Subcutaneous adipose tissue (tissue), 4 donors: ENCODE results near the gene CD83. TPM values are rescaled to one million over a fixed set of nuclear protein-coding genes. Genes with fewer than 3 reads are reported as not detected.

Experiments
- CTCF ChIP-seq: fragments of 450-650 bp; IDR thresholded peaks from one replicate; pipeline ENCODE4 v1.5.1; 2016; ENCODE audit warnings: low read depth, mild to moderate bottlenecking, control low read depth, antibody characterized with exemption, moderate library complexity
- small RNA-seq: library from RNA; depleted of rRNA; stranded (forward); fragments of <200 nt; gene quantifications from one replicate; pipeline ENCODE3, GENCODE V24; 2016
- total RNA-seq, 4 donors: library from RNA; depleted of rRNA; stranded (reverse); fragments of >200 nt; gene quantifications; one replicate each; pipeline ENCODE4 v1.1.0, GENCODE V29; 2016

The CD83 gene
- total RNA-seq, 4 donors from 2014 or later, result 3.2 to 30.1 (median 4.8) TPM

DNA sequence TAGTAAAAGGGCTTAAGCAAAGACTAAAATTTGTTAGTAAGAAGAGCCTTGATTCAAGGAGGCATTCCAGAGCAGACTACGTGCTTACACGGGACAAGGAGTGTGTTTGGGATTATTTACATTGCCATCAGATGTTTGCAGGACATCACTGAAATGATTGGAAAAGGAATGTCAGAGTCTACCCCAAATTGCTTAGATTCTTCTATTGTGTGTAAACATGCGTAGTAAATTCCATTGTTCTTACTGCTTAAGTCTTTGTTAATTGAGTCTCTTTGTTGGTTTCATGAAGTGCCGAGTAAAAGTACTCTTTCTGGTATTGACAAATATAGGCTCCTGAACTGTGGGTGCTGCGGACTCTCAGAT is 60.5 kb downstream of the CD83 start:
- TF ChIP-seq CTCF, result no peak

DNA sequence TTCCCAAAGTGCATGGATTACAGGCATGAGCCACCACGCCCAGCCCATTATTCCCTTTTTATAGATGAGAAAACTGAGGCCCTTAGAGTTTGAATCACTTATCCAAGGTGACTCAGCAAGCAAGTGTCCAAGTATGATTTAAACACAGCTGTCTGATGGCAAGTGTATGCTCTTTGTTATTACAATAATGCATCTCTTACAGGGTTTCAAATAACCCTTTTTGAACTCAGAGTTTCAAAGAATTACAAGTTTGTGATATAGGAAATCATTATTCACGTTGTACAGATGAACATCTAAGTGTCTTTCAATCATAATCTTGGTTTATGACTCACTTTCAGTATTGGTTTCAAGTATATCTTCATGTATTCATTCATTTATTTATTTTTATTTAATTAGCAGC is 63.0 kb downstream of the CD83 start:
- no peak for TF ChIP-seq CTCF

GRCh38 chr6:14182916-14183315 is 65.3 kb downstream of the CD83 start:
- TF ChIP-seq CTCF, result no peak

Small RNA genes lying within 50 kb of the gene (small RNA-seq; reads per million reads assigned to genes)
- not detected for gene RNU7-133P

Other genes starting within 250 kb of the CD83 start
- gene RNF182, start 192.8 kb upstream of the CD83 start, total RNA-seq, result 1 to 10 TPM in 2 of 4 donors, under 1 TPM in 2; 0.38 to 1.8 (median 1.1) TPM